Hepatocyte (in vitro differentiated cells): ENCODE measurements around the gene NUDT21. TPM values are rescaled to one million over a fixed set of nuclear protein-coding genes. Genes with fewer than 3 reads are reported as not detected.

Source experiments
- DNase-seq: peaks from one replicate; pipeline ENCODE4 v3.0.0-alpha.2; 2016; ENCODE audit warnings: low spot score
- H2AFZ ChIP-seq: fragments of 200-600 bp; sonication (generic); 2 replicates; pipeline ENCODE4 v1.6.0; 2016; ENCODE audit warnings: antibody characterized with exemption, mild to moderate bottlenecking
- H3K27ac ChIP-seq: fragments of 200-600 bp; sonication (generic); 2 replicates; pipeline ENCODE4 v1.5.1; 2016; ENCODE audit warnings: mild to moderate bottlenecking
- H3K27me3 ChIP-seq: fragments of 200-600 bp; sonication (generic); 2 replicates; pipeline ENCODE4 v1.6.1; 2016
- H3K36me3 ChIP-seq: fragments of 200-600 bp; sonication (generic); replicated peaks from 2 replicates; pipeline ENCODE4 v1.5.1; 2016; ENCODE audit warnings: low read depth; ENCODE audit not compliant: insufficient read depth
- H3K4me1 ChIP-seq: fragments of 200-600 bp; sonication (generic); 2 replicates; pipeline ENCODE4 v1.5.1; 2016; ENCODE audit warnings: mild to moderate bottlenecking, moderate library complexity; ENCODE audit not compliant: insufficient read depth
- H3K4me2 ChIP-seq: fragments of 200-600 bp; sonication (generic); 2 replicates; pipeline ENCODE4 v1.6.0; 2016
- H3K4me3 ChIP-seq: fragments of 200-600 bp; sonication (generic); 2 replicates; pipeline ENCODE4 v1.5.1; 2016; ENCODE audit warnings: mild to moderate bottlenecking
- H3K79me2 ChIP-seq: fragments of 200-600 bp; sonication (generic); 2 replicates; pipeline ENCODE4 v1.6.0; 2017; ENCODE audit warnings: mild to moderate bottlenecking
- H3K9me2 ChIP-seq: fragments of 200-600 bp; sonication (generic); replicated peaks from 2 replicates; pipeline ENCODE4 v1.6.0; 2017; ENCODE audit warnings: mild to moderate bottlenecking; ENCODE audit not compliant: insufficient read depth
- H3K9me3 ChIP-seq: fragments of 200-600 bp; sonication (generic); 2 replicates; pipeline ENCODE4 v1.5.1; 2016; ENCODE audit warnings: low read depth, mild to moderate bottlenecking
- H4K20me1 ChIP-seq: fragments of 200-600 bp; sonication (generic); 2 replicates; pipeline ENCODE4 v1.6.0; 2016; ENCODE audit warnings: mild to moderate bottlenecking; ENCODE audit not compliant: insufficient read depth, poor library complexity, severe bottlenecking
- CTCF ChIP-seq: fragments of 200-600 bp; sonication (generic); IDR thresholded peaks from 2 replicates; pipeline ENCODE4 v1.5.1; 2016; ENCODE audit warnings: antibody characterized with exemption, mild to moderate bottlenecking; ENCODE audit not compliant: poor library complexity
- EZH2 ChIP-seq: fragments of 200-600 bp; sonication (generic); IDR thresholded peaks from 2 replicates; pipeline ENCODE4 v1.6.1; 2016; ENCODE audit warnings: antibody characterized with exemption, mild to moderate bottlenecking, borderline replicate concordance
- EZH2phosphoT487 ChIP-seq: fragments of 200-600 bp; sonication (generic); IDR thresholded peaks from one replicate; pipeline ENCODE4 v1.6.1; 2018; ENCODE audit warnings: antibody characterized with exemption, mild to moderate bottlenecking, low read depth, moderate library complexity; ENCODE audit not compliant: unreplicated experiment, severe bottlenecking
- WGBS: methylation state at CpG from one replicate; pipeline ENCODE4 v1.1.6; 2016; ENCODE audit warnings: low lambda C conversion rate; ENCODE audit errors: missing lambda C conversion rate; 5-methylcytosine and 5-hydroxymethylcytosine counted together
- polyA plus RNA-seq: library from polyadenylated mRNA; unstranded; fragments of >200 nt; fragmentation: Nextera tagmentation; extraction: Ambion mirVana; gene quantifications from 2 replicates; pipeline ENCODE4 v1.2.1, GENCODE V29; 2016
- total RNA-seq: library from RNA; depleted of rRNA; stranded (reverse); fragments of >200 nt; gene quantifications from 2 replicates; pipeline ENCODE4 v1.2.3, GENCODE V29; 2014

Gene NUDT21
- 75.3 and 76.6 TPM in 2 replicates for total RNA-seq
- polyA plus RNA-seq = 44.7 and 47.4 TPM in 2 replicates

DNA sequence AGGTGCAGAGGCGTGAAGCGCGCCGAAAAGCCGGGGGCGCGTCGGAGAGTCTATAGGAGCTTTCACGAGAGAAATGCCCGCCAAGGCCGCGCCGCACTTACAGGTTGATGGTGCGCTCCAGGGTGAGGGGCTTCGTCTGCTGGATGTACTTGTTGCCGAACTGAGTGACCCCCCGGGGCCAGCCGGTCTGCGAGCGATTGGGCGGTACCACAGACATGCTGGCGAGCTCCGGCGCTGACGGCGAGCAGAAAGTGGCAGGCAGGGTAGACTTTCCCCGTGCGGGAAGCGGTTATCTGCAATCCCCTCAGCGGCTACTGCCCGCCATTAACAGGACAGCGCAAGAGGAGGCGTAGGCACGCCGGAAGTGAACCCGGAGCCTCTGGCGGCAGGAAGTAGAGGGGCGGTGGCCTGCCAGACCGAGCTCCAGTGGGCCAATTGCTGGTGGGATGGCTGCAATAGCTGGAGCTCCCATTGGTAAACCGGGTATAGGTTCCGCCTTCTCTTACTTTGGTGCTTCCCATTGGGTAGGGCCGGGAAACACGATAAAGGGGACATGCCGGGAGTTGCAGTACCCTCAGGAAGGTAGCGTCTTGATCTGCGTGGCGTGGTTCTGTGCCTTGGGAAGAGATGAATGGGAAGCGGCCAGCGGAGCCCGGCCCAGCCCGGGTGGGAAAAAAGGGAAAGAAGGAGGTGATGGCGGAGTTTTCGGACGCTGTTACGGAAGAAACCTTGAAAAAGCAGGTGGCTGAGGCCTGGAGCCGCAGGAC is at the start of gene NUDT21, which contains the start of gene OGFOD1:
Gene NUDT21 (minus strand): TSS at position 347 of the 767 bp plus-strand sequence. CDS start 130 bp downstream, at position 217.
Gene OGFOD1 (plus strand): TSS at position 569 of the 767 bp plus-strand sequence. CDS start 59 bp downstream, at position 628.
- under 1% methylated on average over 55 of the region's 56 CpGs for WGBS
- Histone ChIP-seq H2AFZ (peak within 1 kb of the TSS; percentile 73), H3K79me2 (peaks cover 75% of the 10 kb centered on the region)

DNA sequence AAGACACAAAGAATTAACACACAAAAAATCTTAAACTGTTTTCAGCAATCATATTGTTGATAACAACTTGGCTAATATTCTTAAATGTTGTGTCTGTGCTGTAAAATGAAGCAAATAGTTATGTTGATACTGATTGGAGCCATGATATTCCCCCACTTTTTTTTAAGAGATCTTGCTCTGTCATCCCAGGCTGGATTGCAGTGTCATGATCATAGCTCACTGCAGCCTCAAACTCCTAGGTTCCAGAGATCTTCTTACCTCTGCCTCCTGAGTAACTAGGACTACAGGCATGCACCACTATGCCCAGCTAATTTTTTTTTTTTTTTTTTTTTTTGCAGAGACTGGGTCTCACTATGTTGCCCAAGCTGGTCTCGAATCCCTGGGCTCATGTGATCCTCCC is 42.7 kb upstream of the NUDT21 start:
- no peak overlapping the region for H3K4me2 ChIP-seq
- H2AFZ ChIP-seq = no peak overlapping the region
- no peaks in the 10 kb centered on the region for H3K79me2 ChIP-seq
- TF ChIP-seq EZH2phosphoT487 (no peak), CTCF (no peak), EZH2 (no peak)
- H4K20me1 ChIP-seq = no peaks in the 10 kb centered on the region
- H3K4me3 ChIP-seq = no peak overlapping the region
- no peaks in the 10 kb centered on the region for H3K27me3 ChIP-seq
- no peaks in the 10 kb centered on the region for H3K36me3 ChIP-seq
- no peak overlapping the region for H3K27ac ChIP-seq
- no peaks in the 10 kb centered on the region for H3K4me1 ChIP-seq
- H3K9me2 ChIP-seq = no peaks in the 10 kb centered on the region
- 100% methylated on average over 1 of the region's 1 CpG for WGBS
- no peaks in the 10 kb centered on the region for H3K9me3 ChIP-seq
- no peak for DNase-seq

More for the DNA sequence above, at the start of gene NUDT21, which contains the start of gene OGFOD1:
- peaks cover 17% of the 10 kb centered on the region for H4K20me1 ChIP-seq
- no peaks in the 10 kb centered on the region for H3K9me3 ChIP-seq
- peak within 1 kb of the TSS; percentile 84 for H3K27ac ChIP-seq
- peak; percentile 98 for DNase-seq
- H3K36me3 ChIP-seq = no peaks in the 10 kb centered on the region
- no peaks in the 10 kb centered on the region for H3K27me3 ChIP-seq
- no peaks in the 10 kb centered on the region for H3K9me2 ChIP-seq
- H3K4me2 ChIP-seq = peak within 1 kb of the TSS; percentile 94
- H3K4me1 ChIP-seq = peaks cover 26% of the 10 kb centered on the region
- no peak for TF ChIP-seq CTCF
- no peak for TF ChIP-seq EZH2
- no peak for TF ChIP-seq EZH2phosphoT487
- H3K4me3 ChIP-seq = peak within 1 kb of the TSS; percentile 73

GRCh38 chr16:56493126-56493525 is 42.0 kb upstream of the NUDT21 start:
- Histone ChIP-seq H2AFZ (no peak overlapping the region), H4K20me1 (no peaks in the 10 kb centered on the region), H3K4me3 (no peak overlapping the region), H3K4me2 (no peak overlapping the region), H3K79me2 (no peaks in the 10 kb centered on the region), H3K9me2 (no peaks in the 10 kb centered on the region), H3K27me3 (no peaks in the 10 kb centered on the region), H3K36me3 (no peaks in the 10 kb centered on the region), H3K4me1 (no peaks in the 10 kb centered on the region), H3K27ac (no peak overlapping the region), H3K9me3 (no peaks in the 10 kb centered on the region)
- TF ChIP-seq EZH2 (no peak), CTCF (no peak), EZH2phosphoT487 (no peak)
- WGBS = 81% methylated on average over 2 of the region's 2 CpGs
- DNase-seq = no peak
